GM18951 (cell line): ENCODE data around the gene FRY.

ENCODE experiments used
- POLR2A ChIP-seq: IDR thresholded peaks from 4 replicates; pipeline ENCODE4 v1.6.1; 2011; ENCODE audit warnings: mild to moderate bottlenecking; ENCODE audit not compliant: insufficient read length, insufficient read depth; ENCODE audit errors: extremely low read depth
- in situ Hi-C: fragments of 300-500 bp; cut with MboI; formaldehyde crosslinking; loops from one replicate; pipeline ENCODE4 v1.12.0; 2022; ENCODE audit warnings: low sequenced_read_pairs, mixed read lengths, inconsistent platforms; ENCODE audit not compliant: unreplicated experiment

The FRY gene

GRCh38 chr13:32038343-32038742 is 6.8 kb downstream of the FRY start:
- in situ Hi-C loops = no loop called here
- TF ChIP-seq POLR2A = no peak

- no peak for TF ChIP-seq POLR2A
- in situ Hi-C loops = no loop called here
Measured at GRCh38 chr13:32039056-32039455, 7.5 kb downstream of the FRY start.

- TF ChIP-seq POLR2A = no peak
Measured at GRCh38 chr13:32039528-32039927, 8.0 kb downstream of the FRY start.

GRCh38 chr13:32040052-32040642 is 8.6 kb downstream of the FRY start:
- in situ Hi-C loops = no loop called here
- no peak for TF ChIP-seq POLR2A

More at GRCh38 chr13:32039528-32039927, 8.0 kb downstream of the FRY start:
- in situ Hi-C loops = no loop called here

- TF ChIP-seq POLR2A = no peak
- in situ Hi-C loops = no loop called here
Measured at GRCh38 chr13:32040689-32041088, 9.1 kb downstream of the FRY start.

GRCh38 chr13:32041429-32041828 is 9.9 kb downstream of the FRY start:
- in situ Hi-C loops = no loop called here

GRCh38 chr13:32042551-32042950 is 11.0 kb downstream of the FRY start:
- TF ChIP-seq POLR2A = no peak
- in situ Hi-C loops = no loop called here

More at GRCh38 chr13:32041429-32041828, 9.9 kb downstream of the FRY start:
- no peak for TF ChIP-seq POLR2A

- no peak for TF ChIP-seq POLR2A
- in situ Hi-C loops = no loop called here
Measured at GRCh38 chr13:32044446-32044845, 12.9 kb downstream of the FRY start.

- TF ChIP-seq POLR2A = no peak
- in situ Hi-C loops = no loop called here
Measured at GRCh38 chr13:32045537-32045936, 14.0 kb downstream of the FRY start.

- in situ Hi-C loops = no loop called here
- no peak for TF ChIP-seq POLR2A
Measured at GRCh38 chr13:32045982-32046785, 14.6 kb downstream of the FRY start.

GRCh38 chr13:32047088-32047487 is 15.5 kb downstream of the FRY start:
- in situ Hi-C loops = no loop called here
- TF ChIP-seq POLR2A = no peak

- in situ Hi-C loops = no loop called here
- no peak for TF ChIP-seq POLR2A
Measured at GRCh38 chr13:32047793-32048192, 16.2 kb downstream of the FRY start.

GRCh38 chr13:32048816-32049215 is 17.2 kb downstream of the FRY start:
- TF ChIP-seq POLR2A = no peak
- in situ Hi-C loops = no loop called here

- in situ Hi-C loops = no loop called here
Measured at GRCh38 chr13:32051156-32051555, 19.6 kb downstream of the FRY start.

More at GRCh38 chr13:32051156-32051555, 19.6 kb downstream of the FRY start:
- TF ChIP-seq POLR2A = no peak
